TTC549 (cell line): ENCODE measurements around the gene TNKS2.
"Not testable (repeated sequence)": the region's sequence is repeated elsewhere in the genome, so short reads cannot be mapped to it uniquely, and the experiment has no call there.

Source experiments
- FAIRE-seq: peaks from 2 replicates; lab custom pipeline; 2012; peaks lifted over from hg19 to GRCh38; lab: Jason Lieb, UNC

Gene TNKS2

DNA sequence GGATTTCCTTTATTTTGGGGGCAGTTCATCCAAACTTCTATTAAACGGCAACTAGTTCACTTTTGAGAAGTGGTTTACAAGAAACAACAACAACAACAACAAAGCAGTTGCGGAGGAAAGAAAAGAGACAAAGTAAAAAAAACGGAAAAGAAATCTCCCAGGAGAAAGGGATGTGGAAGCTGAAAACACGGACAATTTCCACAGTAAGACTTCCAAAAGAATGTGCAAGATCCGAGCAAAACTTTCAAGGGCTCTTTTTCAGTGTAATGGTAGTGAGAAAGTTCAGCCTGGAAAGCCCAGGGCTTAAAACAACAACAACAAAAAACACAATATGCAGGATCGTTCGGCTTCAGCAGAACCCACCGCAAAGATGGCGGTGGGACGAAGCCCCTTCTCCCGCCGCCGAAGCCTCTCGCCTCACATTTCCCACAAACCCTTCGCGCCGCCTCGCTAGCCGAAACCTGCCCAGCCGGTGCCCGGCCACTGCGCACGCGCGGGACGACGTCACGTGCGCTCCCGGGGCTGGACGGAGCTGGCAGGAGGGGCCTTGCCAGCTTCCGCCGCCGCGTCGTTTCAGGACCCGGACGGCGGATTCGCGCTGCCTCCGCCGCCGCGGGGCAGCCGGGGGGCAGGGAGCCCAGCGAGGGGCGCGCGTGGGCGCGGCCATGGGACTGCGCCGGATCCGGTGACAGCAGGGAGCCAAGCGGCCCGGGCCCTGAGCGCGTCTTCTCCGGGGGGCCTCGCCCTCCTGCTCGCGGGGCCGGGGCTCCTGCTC is at the start of gene TNKS2:
Gene TNKS2, plus strand, starts transcription at position 553 of the 775 bp plus-strand sequence. CDS start 265 bp downstream, outside the sequence.
- FAIRE-seq, result no peak

DNA sequence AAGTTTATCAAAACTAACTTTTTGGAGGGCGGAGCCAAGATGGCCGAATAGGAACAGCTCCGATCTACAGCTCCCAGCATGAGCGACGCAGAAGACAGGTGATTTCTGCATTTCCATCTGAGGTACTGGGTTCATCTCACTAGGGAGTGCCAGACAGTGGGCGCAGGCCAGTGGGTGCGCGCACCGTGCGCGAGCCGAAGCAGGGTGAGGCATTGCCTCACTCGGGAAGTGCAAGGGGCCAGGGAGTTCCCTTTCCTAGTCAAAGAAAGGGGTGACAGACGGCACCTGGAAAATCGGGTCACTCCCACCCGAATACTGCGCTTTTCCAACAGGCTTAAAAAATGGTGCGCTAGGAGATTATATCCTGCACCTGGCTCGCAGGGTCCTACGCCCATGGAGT is 48.6 kb upstream of the TNKS2 start:
- FAIRE-seq, result not testable (repeated sequence)

DNA sequence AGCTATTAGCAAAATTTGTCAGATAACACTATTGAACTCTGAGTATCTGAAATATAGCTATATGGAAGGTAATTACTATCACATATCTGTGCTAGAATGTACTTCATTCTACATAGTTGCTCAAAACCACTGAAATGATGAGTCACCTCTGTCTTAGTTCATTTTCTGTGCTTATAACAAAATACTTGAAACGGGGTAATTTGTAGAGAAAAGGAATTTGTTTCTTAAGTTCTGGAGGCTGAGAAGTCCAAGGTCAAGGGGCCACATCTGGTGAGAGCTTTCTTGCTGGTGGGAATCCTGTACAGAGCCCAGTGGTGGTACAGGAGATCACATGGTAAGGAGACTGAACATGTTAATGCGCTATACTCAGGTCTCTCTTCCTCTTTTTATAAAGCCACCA is 41.9 kb upstream of the TNKS2 start:
- FAIRE-seq, result no peak

DNA sequence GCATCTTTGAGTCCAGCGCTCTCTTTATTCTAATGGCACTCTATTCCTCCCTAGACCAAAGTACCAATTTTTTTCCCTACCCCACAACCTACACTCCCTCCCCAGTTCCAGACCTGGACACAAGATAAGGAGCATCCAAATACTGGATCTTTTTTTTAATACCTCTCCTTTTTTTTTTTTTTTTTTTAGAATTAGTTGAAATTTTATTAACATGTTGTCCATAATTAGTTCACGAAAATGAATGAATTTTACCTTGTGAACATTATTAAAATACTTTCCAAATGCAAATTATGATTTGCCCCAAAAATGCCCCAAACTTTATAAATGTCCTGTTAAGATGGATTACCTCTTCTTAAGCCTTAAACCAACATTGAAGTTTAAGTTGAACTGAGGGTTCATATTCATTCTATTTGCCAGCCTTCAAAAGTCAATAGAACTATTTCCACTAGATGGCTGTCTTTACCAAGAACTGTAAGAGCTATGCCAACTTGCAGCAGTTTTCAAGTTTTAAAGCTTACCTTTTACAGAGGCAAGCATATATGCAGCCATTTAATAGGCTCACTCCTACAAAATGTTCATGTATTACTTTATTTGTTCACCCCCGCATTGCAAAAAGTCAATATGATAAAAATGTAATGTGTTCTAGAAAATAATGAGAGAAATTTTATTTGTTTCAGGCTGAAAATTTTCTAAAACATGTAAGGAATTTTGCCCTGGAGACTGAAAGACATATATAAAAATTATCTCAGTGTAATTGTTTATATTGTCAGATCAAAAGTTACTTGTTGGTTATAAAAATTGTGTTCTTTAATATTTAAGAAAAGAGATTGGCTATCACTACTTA is 39.7 kb upstream of the TNKS2 start:
- FAIRE-seq, result peak; percentile 96

DNA sequence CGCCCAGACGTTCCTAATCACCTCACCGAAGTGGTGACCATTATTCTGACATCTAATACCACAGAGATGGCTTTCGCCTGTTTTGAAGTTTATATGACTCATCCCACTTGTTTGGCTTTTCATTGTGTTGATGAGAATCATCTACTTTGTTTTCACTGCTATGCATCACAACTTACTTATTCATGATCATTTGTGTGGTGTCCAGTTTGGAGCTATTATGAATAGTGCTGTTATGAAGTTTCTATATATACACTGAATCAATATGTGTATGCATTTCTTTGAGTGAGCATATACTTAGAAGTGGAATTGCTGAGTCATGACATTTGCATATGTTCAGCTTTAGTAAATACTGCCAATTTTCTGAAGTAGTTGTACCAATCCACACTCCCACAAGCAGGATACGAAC is 38.6 kb upstream of the TNKS2 start:
- no peak for FAIRE-seq

GRCh38 chr10:91761721-91762120 is 36.5 kb upstream of the TNKS2 start:
- no peak for FAIRE-seq

- no peak for FAIRE-seq
Measured at GRCh38 chr10:91762878-91763277, 35.3 kb upstream of the TNKS2 start.

GRCh38 chr10:91766676-91767075 is 31.6 kb upstream of the TNKS2 start:
- no peak for FAIRE-seq

DNA sequence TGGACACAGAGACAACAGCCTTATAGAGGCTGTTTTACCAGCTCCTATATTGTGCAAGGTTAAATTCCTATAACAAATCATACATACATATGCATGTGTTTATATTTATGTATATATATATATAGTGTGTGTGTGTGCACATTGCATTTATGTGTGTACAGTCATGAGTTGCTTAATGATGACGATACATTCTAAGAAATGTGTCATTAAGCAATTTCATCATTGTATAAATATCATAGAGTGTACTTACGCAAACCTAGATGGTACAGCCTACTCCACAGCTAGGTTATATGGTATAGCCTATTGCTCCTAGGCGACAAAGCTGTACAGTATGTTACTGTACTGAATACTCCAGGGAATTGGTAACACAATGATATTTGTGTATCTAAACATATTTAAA is 30.1 kb upstream of the TNKS2 start:
- FAIRE-seq, result no peak

DNA sequence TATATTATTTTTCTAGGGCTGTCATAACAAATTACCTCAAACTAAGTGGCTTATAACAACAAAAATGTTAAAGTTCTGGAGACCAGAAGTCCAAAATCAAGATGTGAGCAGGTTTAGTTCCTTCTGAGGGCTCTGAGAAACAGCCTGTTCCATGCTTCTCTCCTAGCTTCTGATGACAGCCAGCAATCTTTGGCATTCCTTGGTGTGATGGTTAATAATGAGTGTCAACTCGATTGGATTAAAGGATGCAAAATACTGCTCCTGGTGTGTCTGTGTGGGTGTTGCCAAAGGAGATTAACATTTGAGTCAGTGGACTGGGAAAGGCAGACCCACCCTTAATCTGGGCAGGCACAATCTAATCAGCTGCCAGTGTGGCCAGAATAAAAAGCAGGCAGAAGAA is 26.3 kb upstream of the TNKS2 start:
- no peak for FAIRE-seq

- no peak for FAIRE-seq
Measured at GRCh38 chr10:91772461-91772860, 25.8 kb upstream of the TNKS2 start.

- FAIRE-seq, result no peak
Measured at GRCh38 chr10:91772869-91773268, 25.4 kb upstream of the TNKS2 start.

DNA sequence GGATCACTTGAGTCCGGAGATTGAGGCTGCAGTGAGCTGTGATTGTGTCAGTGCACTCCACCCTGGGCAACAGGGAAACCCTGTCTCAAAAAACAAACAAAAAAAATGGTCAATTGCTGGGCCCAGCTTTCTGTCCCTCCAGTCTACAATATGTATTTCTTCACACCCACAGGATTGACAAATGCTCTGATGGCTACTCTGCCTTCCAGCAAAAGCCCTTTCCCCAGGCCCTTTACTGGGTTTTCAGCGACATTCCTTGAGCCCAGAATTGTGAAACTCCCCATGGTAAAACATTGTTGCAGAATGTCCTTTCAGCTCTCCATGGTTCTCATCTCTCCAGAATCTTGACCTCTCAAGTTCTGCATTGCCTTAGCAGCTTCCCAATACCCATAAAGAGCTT is 23.7 kb upstream of the TNKS2 start:
- FAIRE-seq, result no peak

DNA sequence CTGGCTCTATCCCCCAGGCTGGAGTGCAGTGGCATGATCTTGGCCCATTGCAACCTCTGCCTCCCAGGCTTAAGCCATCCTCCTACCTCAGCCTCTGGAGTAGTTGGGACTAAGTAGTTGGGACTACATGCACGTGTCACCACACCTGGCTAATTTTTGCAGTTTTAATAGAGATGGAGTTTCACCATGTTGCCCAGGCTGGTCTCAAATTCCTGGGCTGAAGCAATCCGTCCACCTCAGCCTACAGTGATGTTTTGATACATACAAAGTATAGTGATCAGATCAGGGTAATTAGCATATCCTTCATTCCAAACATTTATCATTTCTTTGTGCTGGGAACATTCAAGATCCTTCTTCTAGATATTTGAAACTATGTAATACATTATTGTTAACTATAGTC is 22.5 kb upstream of the TNKS2 start:
- FAIRE-seq, result no peak

DNA sequence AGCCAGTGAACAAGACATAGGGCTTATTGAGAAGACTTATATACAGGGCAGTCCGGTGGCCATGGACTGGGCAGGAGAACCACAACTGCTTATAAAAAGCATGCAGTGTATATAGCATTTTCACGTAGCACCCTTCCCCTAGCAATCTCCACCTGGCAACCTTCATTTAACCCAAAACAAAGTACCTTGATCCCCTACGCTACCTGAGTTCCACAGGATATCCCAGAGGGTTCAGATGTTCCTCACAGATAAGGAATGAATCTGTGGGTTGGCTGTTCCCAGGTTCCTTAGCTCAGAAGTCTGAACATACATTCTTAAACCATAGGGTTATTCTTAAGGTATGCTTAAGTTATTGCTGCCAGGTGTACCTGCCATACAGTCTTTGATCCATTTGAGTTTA is 22.0 kb upstream of the TNKS2 start:
- no peak for FAIRE-seq

- FAIRE-seq, result no peak
Measured at GRCh38 chr10:91778485-91778884, 19.7 kb upstream of the TNKS2 start.

- FAIRE-seq, result no peak
Measured at GRCh38 chr10:91779011-91779605, 19.1 kb upstream of the TNKS2 start.

DNA sequence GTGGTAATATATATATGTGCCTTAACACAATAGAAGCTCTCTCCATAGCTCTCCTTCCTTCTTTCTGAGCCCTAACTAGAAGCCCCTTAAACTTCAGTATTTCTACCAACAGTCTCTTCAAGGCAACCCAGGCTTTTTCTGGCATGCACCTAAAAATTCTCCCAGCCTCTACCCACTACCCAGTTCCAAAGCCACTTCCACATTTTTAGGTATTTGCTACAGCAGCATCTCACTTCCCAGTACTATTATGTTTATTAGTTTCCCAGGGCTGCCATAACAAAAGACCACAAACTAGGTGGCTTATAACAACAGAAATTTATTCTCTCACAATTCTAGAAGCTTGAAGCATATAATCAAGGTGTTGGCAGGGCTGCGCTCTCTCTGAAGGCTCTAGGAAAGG is 15.7 kb upstream of the TNKS2 start:
- no peak for FAIRE-seq

GRCh38 chr10:91785830-91786229 is 12.4 kb upstream of the TNKS2 start:
- FAIRE-seq, result no peak

DNA sequence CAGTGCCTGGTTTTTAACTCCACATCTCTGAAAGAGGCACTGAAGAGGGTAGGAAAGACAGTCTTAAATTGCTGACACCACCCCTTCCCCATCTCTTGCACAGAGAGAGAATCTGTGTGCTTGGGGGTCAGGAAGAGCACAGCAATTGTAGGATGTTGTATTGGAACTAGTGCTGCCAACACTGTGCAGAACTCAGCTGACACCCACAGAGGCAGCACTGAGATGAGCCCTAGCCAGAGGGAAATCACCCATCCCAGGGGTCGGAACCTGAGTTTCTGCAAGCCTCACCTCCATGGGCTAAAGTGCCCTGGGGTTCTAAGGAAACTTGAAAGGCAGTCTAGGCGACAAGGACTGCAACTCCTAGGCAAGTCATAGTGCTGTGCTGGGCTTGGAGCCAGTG is 11.0 kb upstream of the TNKS2 start:
- FAIRE-seq, result no peak

DNA sequence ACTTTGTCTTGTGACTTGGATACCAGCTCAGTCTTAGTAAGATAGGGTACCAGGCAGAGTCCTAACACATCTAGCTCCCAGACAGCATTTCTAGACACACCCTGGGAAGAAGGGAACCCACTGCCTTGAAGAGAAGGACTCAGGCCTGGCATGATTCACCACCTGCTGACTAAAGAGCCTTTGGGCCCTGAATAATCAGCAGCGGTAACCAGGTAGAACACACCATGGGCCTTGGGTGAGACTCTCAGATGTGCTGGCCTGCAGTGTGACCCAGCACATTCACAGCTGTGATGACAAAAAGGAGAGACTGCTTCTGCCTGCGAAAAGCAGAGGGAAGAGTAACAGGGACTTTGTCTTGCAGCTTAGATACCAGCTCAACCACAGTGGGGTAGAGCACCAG is 10.4 kb upstream of the TNKS2 start:
- no peak for FAIRE-seq

DNA sequence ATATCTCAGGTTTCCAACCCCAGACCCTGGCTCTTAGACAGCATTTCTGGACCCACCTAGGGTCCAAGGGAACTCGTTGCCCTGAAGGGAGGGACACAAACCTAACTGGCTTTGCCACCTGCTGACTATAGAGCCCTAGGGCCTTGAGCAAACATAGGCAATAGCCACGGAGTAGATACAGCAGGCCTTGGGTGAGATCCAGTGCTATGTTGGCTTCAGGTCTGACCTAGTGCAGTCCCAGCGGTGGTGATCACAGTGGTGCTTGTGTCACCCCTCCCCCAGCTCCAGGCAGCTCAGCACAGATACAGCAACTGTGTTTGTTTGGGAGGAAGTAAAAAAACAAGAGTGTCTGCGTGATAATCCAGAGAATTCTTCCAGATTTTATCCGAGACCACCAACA is 9.7 kb upstream of the TNKS2 start:
- no peak for FAIRE-seq

DNA sequence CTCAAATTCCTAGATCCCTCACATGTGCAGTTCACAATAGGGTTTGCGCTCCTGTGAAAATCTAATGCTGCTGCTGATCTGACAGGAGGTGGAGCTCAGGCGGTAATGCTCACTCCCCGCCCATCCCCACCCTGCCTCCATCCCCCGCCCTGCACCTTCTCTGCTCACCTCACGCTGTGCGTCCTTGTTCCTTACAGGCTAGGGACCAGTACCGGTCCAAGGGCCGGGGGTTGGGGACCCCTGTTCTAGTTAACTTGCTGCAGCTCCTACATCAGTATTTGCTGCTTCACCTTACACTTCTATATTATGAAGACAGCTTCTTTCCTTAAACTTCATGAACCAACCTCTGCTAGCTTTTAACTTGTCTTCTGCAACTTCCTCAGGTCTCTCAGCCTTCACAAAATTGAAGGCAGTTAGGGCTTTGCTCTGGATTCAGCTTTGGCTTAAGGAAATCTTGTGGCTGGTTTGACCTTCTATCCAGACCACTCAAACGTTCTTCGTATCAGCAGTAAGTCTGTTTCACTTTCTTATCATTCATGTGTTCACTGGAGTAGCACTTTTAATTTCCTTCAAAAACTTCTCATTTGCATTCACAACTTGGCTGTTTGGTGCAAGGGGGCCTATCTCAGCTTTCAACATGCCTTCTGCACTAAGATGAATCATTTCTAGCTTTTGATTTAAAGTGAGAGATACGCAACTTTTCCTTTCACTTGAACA is 1.7 kb upstream of the TNKS2 start:
- no peak for FAIRE-seq
